Measurements from ENCODE around the gene BMPR1B.

BMPR1B gene

GRCh38 chr4:95156452-95156765, 398.7 kb downstream of the BMPR1B start:
- TF ChIP-seq CTCF (IDR thresholded peaks at IDR 0.05; ENCODE audit: control insufficient read depth, insufficient read depth, low read depth, low read length, missing control alignments): no peak
- H3K4me3 ChIP-seq (ENCODE audit: control insufficient read depth, low read depth, low read length): no peak overlapping the region
- DNase-seq (ENCODE audit: low read depth): no peak

- DNase-seq (ENCODE audit: low read depth): no peak
- no peak for TF ChIP-seq CTCF (IDR thresholded peaks at IDR 0.05; ENCODE audit: control insufficient read depth, insufficient read depth, low read depth, low read length, missing control alignments)
- H3K4me3 ChIP-seq (ENCODE audit: control insufficient read depth, low read depth, low read length): no peak overlapping the region
Measured at GRCh38 chr4:95157596-95157995, 399.8 kb downstream of the BMPR1B start.

- no peak for TF ChIP-seq CTCF (IDR thresholded peaks at IDR 0.05; ENCODE audit: control insufficient read depth, insufficient read depth, low read depth, low read length, missing control alignments)
- no peak for DNase-seq (ENCODE audit: low read depth)
- no peak overlapping the region for H3K4me3 ChIP-seq (ENCODE audit: control insufficient read depth, low read depth, low read length)
Measured at GRCh38 chr4:95158045-95158444, 400.3 kb downstream of the BMPR1B start.

- no peak for TF ChIP-seq CTCF (IDR thresholded peaks at IDR 0.05; ENCODE audit: control insufficient read depth, insufficient read depth, low read depth, low read length, missing control alignments)
- no peak overlapping the region for H3K4me3 ChIP-seq (ENCODE audit: control insufficient read depth, low read depth, low read length)
- no peak for DNase-seq (ENCODE audit: low read depth)
Measured at GRCh38 chr4:95158626-95159025, 400.9 kb downstream of the BMPR1B start.

GRCh38 chr4:95159384-95159783, 401.6 kb downstream of the BMPR1B start:
- TF ChIP-seq CTCF (IDR thresholded peaks at IDR 0.05; ENCODE audit: control insufficient read depth, insufficient read depth, low read depth, low read length, missing control alignments): no peak
- DNase-seq (ENCODE audit: low read depth): no peak
- no peak overlapping the region for H3K4me3 ChIP-seq (ENCODE audit: control insufficient read depth, low read depth, low read length)

GRCh38 chr4:95161781-95162469, 404.2 kb downstream of the BMPR1B start:
- H3K4me3 ChIP-seq (ENCODE audit: control insufficient read depth, low read depth, low read length): no peak overlapping the region
- no peak for DNase-seq (ENCODE audit: low read depth)
- TF ChIP-seq CTCF (IDR thresholded peaks at IDR 0.05; ENCODE audit: control insufficient read depth, insufficient read depth, low read depth, low read length, missing control alignments): no peak

- H3K4me3 ChIP-seq (ENCODE audit: control insufficient read depth, low read depth, low read length): no peak overlapping the region
- no peak for TF ChIP-seq CTCF (IDR thresholded peaks at IDR 0.05; ENCODE audit: control insufficient read depth, insufficient read depth, low read depth, low read length, missing control alignments)
- no peak for DNase-seq (ENCODE audit: low read depth)
Measured at GRCh38 chr4:95162867-95163266, 405.1 kb downstream of the BMPR1B start.

Data from AG09309 (cell line).